Measurements from ENCODE around the gene TXNRD2. TPM values are rescaled to one million over a fixed set of nuclear protein-coding genes. Genes with fewer than 3 reads are reported as not detected.

TXNRD2 gene
- total RNA-seq, 1 experiment from 2014 or later = 19.7 TPM

DNA sequence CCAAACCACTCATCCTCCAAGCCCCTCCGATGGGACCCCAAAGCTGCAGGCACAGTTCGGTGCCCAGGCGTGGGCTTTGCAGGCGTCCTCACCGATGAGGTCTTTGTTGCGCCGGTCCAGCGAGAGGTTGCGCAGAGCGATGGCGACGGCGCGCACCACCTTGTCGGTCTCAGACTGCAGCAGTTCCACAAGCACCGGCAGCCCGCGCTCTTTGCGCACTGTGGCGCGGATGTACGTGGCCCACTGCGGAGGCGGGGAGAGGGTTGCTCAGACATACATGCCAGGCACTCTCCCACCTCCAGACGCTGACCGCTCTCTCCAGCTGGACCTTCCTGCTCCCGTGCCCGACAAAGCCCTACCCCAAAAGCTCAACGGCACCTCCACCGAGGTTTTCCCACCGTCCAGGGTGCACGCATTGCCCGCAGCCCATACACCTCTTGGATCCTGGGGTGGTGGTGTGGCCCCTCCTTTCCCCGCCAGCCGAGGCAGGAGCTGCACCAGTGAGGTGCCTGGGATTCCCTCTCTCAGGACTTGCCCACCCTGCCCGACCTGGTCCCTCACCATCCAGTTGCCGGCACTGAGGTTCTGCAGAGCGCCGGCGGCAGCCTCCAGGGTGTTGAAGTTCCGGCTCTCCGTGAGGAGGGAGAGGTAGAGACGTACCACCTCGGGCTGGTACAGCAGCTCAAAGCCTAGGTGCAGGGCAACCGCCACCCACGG, 32.1 kb upstream of the TXNRD2 start:
- ATAC-seq (no peak), DNase-seq (ENCODE audit: low read depth, low spot score) (no peak)
- ChIA-PET RAD21 (ENCODE audit: low non-redundant PET in 1 of 2, low total read pairs in 2 of 2, uncharacterized antibody in 2 of 2, unreplicated experiment in 2 of 2) (no interaction called here), CTCF (interaction anchor here (0.6 to 1.4 kb wide), 2 partner anchors 20 to 156 kb away, joined by 3 to 4 read pairs; no protein-coding TSS in a partner anchor), POLR2A (interaction anchor here (1.7 kb wide), 1 partner anchor 47 kb away, joined by 5 read pairs; the partner anchor contains the start of gene TANGO2)
- Histone ChIP-seq H3K27ac (ENCODE audit: low read depth, low read length) (no peak overlapping the region; the same call in 1 of the 2 replicates), H3K4me1 (ENCODE audit: control insufficient read depth in 1 of 2, insufficient read depth in 2 of 2, low read length in 2 of 2) (peaks cover 14 to 28% of the 10 kb centered on the region in 2 experiments), H3K9me2 (ENCODE audit: insufficient read depth) (no peaks in the 10 kb centered on the region), H3K4me2 (ENCODE audit: low read length) (0 out of 2 replicates have a peak overlapping the region, but pooled peaks have one; percentile 8), H3K9ac (ENCODE audit: low read length) (no peak overlapping the region), H3K9me3 (ENCODE audit: control insufficient read depth in 1 of 2, insufficient read depth in 1 of 2, low read depth in 1 of 2, low read length in 2 of 2) (no peaks in the 10 kb centered on the region), H2AFZ (ENCODE audit: low read depth, low read length, poor library complexity, severe bottlenecking) (no peak overlapping the region), H3K36me3 (ENCODE audit: control insufficient read depth in 1 of 2, insufficient read depth in 2 of 2, low read length in 2 of 2) (peaks cover 7 to 8% of the 10 kb centered on the region in 2 experiments; a peak in 2 of 4 replicates), H3K27me3 (ENCODE audit: insufficient read depth, low read length) (no peaks in the 10 kb centered on the region), H3K4me3 (replicated peaks in 1 of 2; ENCODE audit: low read depth in 1 of 2, low read length in 2 of 2) (no peak overlapping the region), H3K79me2 (ENCODE audit: insufficient read depth, low read length) (no peaks in the 10 kb centered on the region), H4K20me1 (ENCODE audit: insufficient read depth) (no peaks in the 10 kb centered on the region)
- intact Hi-C loops (cut with micrococcal nuclease) = loop anchor here (5.0 kb wide), 1 partner anchor 39 kb away; no protein-coding TSS in a partner anchor
- no TSS peak for BruUV-seq (replicated peaks)
- no peak for TF ChIP-seq SP1 (IDR thresholded peaks at IDR 0.05; ENCODE audit: low read depth)
- no peak for TF ChIP-seq POLR2AphosphoS5 (IDR thresholded peaks at IDR 0.05; ENCODE audit: low read depth, low read length)
- no peak for TF ChIP-seq CTCF (IDR thresholded peaks at IDR 0.05 in 2 of 3, conservative IDR thresholded peaks at IDR 0.05 in 1 of 3; ENCODE audit: borderline replicate concordance in 1 of 3, insufficient read depth in 1 of 3, low read depth in 2 of 3, low read length in 2 of 3)
- no peak for TF ChIP-seq EGR1 (IDR thresholded peaks at IDR 0.05; ENCODE audit: low read depth)
- no peak for TF ChIP-seq EZH2phosphoT487 (IDR thresholded peaks at IDR 0.05; ENCODE audit: borderline replicate concordance)
- TF ChIP-seq MAX (IDR thresholded peaks at IDR 0.05) = no peak
- no peak for TF ChIP-seq EZH2 (IDR thresholded peaks at IDR 0.05)
- no peak for TF ChIP-seq SRF (IDR thresholded peaks at IDR 0.05; ENCODE audit: low read depth)
- TF ChIP-seq CEBPB (IDR thresholded peaks at IDR 0.05; ENCODE audit: low read depth) = no peak
- no peak for TF ChIP-seq ZNF274 (IDR thresholded peaks at IDR 0.05; ENCODE audit: low read depth, low read length)
- no peak for TF ChIP-seq POLR2A (IDR thresholded peaks at IDR 0.05; ENCODE audit: borderline replicate concordance, extremely low read depth, insufficient read depth, insufficient read length)
- TF ChIP-seq RAD21 (IDR thresholded peaks at IDR 0.05; ENCODE audit: low read depth) = no peak
- TF ChIP-seq, protein P1, sequence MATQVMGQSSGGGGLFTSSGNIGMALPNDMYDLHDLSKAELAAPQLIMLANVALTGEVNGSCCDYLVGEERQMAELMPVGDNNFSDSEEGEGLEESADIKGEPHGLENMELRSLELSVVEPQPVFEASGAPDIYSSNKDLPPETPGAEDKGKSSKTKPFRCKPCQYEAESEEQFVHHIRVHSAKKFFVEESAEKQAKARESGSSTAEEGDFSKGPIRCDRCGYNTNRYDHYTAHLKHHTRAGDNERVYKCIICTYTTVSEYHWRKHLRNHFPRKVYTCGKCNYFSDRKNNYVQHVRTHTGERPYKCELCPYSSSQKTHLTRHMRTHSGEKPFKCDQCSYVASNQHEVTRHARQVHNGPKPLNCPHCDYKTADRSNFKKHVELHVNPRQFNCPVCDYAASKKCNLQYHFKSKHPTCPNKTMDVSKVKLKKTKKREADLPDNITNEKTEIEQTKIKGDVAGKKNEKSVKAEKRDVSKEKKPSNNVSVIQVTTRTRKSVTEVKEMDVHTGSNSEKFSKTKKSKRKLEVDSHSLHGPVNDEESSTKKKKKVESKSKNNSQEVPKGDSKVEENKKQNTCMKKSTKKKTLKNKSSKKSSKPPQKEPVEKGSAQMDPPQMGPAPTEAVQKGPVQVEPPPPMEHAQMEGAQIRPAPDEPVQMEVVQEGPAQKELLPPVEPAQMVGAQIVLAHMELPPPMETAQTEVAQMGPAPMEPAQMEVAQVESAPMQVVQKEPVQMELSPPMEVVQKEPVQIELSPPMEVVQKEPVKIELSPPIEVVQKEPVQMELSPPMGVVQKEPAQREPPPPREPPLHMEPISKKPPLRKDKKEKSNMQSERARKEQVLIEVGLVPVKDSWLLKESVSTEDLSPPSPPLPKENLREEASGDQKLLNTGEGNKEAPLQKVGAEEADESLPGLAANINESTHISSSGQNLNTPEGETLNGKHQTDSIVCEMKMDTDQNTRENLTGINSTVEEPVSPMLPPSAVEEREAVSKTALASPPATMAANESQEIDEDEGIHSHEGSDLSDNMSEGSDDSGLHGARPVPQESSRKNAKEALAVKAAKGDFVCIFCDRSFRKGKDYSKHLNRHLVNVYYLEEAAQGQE (IDR thresholded peaks at IDR 0.05; ENCODE audit: low read depth) = no peak
- TF ChIP-seq ZFX (IDR thresholded peaks at IDR 0.05) = no peak

All from HCT116 (cell line).